Activated T-helper 9 cell treated with anti-CD3 and anti-CD28 coated beads, Interleukin-2, amount 50 U/mL, for 16 hours (primary cell): ENCODE results near the gene APOLD1.
"Not testable (repeated sequence)": the region's sequence is repeated elsewhere in the genome, so short reads cannot be mapped to it uniquely, and the experiment has no call there.

Experiments
- DNase-seq: peaks from one replicate; pipeline ENCODE4 v3.0.0-alpha.2; 2020; ENCODE audit warnings: low read depth

The APOLD1 gene

GRCh38 chr12:12784911-12785814 is at the start of gene APOLD1:
APOLD1 (plus strand) TSS chr12:12785659; CDS start chr12:12785692, 33 bp downstream.
- DNase-seq = no peak

GRCh38 chr12:12736759-12737676 is 48.4 kb upstream of the APOLD1 start:
- no peak for DNase-seq

- not testable (repeated sequence) for DNase-seq
Measured at GRCh38 chr12:12738152-12738551, 47.3 kb upstream of the APOLD1 start.

GRCh38 chr12:12741660-12742059 is 43.8 kb upstream of the APOLD1 start:
- no peak for DNase-seq

GRCh38 chr12:12744546-12745305 is 40.7 kb upstream of the APOLD1 start:
- no peak for DNase-seq

- no peak for DNase-seq
Measured at GRCh38 chr12:12745576-12746211, 39.8 kb upstream of the APOLD1 start.

- DNase-seq = no peak
Measured at GRCh38 chr12:12747278-12747677, 38.2 kb upstream of the APOLD1 start.

- DNase-seq = no peak
Measured at GRCh38 chr12:12748044-12748443, 37.4 kb upstream of the APOLD1 start.

GRCh38 chr12:12749433-12749832 is 36.0 kb upstream of the APOLD1 start:
- DNase-seq = no peak

GRCh38 chr12:12755923-12756322 is 29.5 kb upstream of the APOLD1 start:
- no peak for DNase-seq

GRCh38 chr12:12757121-12757520 is 28.3 kb upstream of the APOLD1 start:
- DNase-seq = no peak

- DNase-seq = no peak
Measured at GRCh38 chr12:12759234-12759915, 26.1 kb upstream of the APOLD1 start.

GRCh38 chr12:12764824-12765223 is 20.6 kb upstream of the APOLD1 start:
- DNase-seq = no peak

GRCh38 chr12:12770262-12770661 is 15.2 kb upstream of the APOLD1 start:
- no peak for DNase-seq

GRCh38 chr12:12774791-12775190 is 10.7 kb upstream of the APOLD1 start:
- no peak for DNase-seq

- DNase-seq = no peak
Measured at GRCh38 chr12:12776261-12776660, 9.2 kb upstream of the APOLD1 start.

GRCh38 chr12:12777092-12777491 is 8.4 kb upstream of the APOLD1 start:
- no peak for DNase-seq

- no peak for DNase-seq
Measured at GRCh38 chr12:12779007-12779406, 6.5 kb upstream of the APOLD1 start.

GRCh38 chr12:12779529-12779928 is 5.9 kb upstream of the APOLD1 start:
- DNase-seq = no peak

- no peak for DNase-seq
Measured at GRCh38 chr12:12784116-12784515, 1.3 kb upstream of the APOLD1 start.

GRCh38 chr12:12786351-12786705 is 869 bp downstream of the APOLD1 start:
- no peak for DNase-seq
